Parathyroid adenoma (tissue), 2 donors: ENCODE results near the gene WWOX.

Experiments
- H2AFZ ChIP-seq: fragments of 300-600 bp; sonication (generic); one replicate; pipeline ENCODE4 v1.7.0; 2017; ENCODE audit warnings: antibody characterized with exemption, mild to moderate bottlenecking
- H3K27ac ChIP-seq: fragments of 300-600 bp; sonication (generic); one replicate; pipeline ENCODE4 v1.7.0; 2017
- H3K27me3 ChIP-seq: fragments of 300-600 bp; sonication (generic); one replicate; pipeline ENCODE4 v1.7.0; 2017; ENCODE audit warnings: low read length; ENCODE audit not compliant: control insufficient read depth, insufficient read depth
- H3K36me3 ChIP-seq: fragments of 300-600 bp; sonication (generic); one replicate; pipeline ENCODE4 v1.7.0; 2017; ENCODE audit warnings: low read length; ENCODE audit not compliant: control insufficient read depth, insufficient read depth
- H3K4me1 ChIP-seq: fragments of 300-600 bp; sonication (generic); one replicate; pipeline ENCODE4 v1.7.0; 2017; ENCODE audit warnings: control low read depth
- H3K4me2 ChIP-seq: fragments of 300-600 bp; sonication (generic); one replicate; pipeline ENCODE4 v1.7.0; 2017; ENCODE audit warnings: low read length
- H3K4me3 ChIP-seq: fragments of 300-600 bp; sonication (generic); one replicate; pipeline ENCODE4 v1.7.0; 2017; ENCODE audit warnings: low read depth, low read length
- H3K79me2 ChIP-seq: fragments of 300-600 bp; sonication (generic); one replicate; pipeline ENCODE4 v1.7.0; 2017; ENCODE audit warnings: control low read depth
- H3K9ac ChIP-seq: fragments of 300-600 bp; sonication (generic); one replicate; pipeline ENCODE4 v1.7.0; 2017; ENCODE audit warnings: mild to moderate bottlenecking
- H3K9me3 ChIP-seq: fragments of 300-600 bp; sonication (generic); one replicate; pipeline ENCODE4 v1.7.0; 2017; ENCODE audit warnings: low read length; ENCODE audit not compliant: control insufficient read depth
- TF ChIP-seq, protein P1 (sequence below): fragments of 300-600 bp; sonication (generic); IDR thresholded peaks from one replicate; pipeline ENCODE4 v1.7.0; 2017; ENCODE audit warnings: antibody characterized with exemption, mild to moderate bottlenecking
- donor health status: primary hyperparathyroidism.

Gene WWOX

DNA sequence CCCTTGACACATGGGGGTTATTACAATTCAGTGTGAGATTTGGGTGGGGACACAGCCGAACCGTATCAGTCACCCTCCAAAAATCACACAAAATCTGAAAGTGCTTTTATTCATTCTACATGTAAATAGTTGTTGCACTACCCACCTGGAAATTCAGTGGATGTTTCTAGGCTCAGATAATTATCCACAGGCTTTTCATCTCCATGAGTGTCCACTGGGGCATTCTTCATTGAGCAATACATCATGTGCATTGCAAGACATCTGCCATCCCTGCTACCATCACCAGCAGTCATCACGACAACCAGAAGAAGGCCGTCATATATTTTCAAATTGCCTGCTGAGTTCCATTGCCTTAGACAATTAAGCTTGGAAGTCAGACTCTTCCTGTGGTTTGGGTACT lies 330.8 kb downstream of the WWOX start:
- TF ChIP-seq, protein P1, sequence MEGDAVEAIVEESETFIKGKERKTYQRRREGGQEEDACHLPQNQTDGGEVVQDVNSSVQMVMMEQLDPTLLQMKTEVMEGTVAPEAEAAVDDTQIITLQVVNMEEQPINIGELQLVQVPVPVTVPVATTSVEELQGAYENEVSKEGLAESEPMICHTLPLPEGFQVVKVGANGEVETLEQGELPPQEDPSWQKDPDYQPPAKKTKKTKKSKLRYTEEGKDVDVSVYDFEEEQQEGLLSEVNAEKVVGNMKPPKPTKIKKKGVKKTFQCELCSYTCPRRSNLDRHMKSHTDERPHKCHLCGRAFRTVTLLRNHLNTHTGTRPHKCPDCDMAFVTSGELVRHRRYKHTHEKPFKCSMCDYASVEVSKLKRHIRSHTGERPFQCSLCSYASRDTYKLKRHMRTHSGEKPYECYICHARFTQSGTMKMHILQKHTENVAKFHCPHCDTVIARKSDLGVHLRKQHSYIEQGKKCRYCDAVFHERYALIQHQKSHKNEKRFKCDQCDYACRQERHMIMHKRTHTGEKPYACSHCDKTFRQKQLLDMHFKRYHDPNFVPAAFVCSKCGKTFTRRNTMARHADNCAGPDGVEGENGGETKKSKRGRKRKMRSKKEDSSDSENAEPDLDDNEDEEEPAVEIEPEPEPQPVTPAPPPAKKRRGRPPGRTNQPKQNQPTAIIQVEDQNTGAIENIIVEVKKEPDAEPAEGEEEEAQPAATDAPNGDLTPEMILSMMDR, result no peak
- no peak overlapping the region for H3K9ac ChIP-seq
- no peaks in the 10 kb centered on the region for H3K36me3 ChIP-seq
- no peak overlapping the region for H2AFZ ChIP-seq
- no peaks in the 10 kb centered on the region for H3K27me3 ChIP-seq
- no peaks in the 10 kb centered on the region for H3K79me2 ChIP-seq
- H3K9me3 ChIP-seq, result no peaks in the 10 kb centered on the region
- H3K4me1 ChIP-seq, result no peaks in the 10 kb centered on the region
- H3K4me3 ChIP-seq, result no peak overlapping the region
- no peak overlapping the region for H3K4me2 ChIP-seq
- H3K27ac ChIP-seq, result no peak overlapping the region

DNA sequence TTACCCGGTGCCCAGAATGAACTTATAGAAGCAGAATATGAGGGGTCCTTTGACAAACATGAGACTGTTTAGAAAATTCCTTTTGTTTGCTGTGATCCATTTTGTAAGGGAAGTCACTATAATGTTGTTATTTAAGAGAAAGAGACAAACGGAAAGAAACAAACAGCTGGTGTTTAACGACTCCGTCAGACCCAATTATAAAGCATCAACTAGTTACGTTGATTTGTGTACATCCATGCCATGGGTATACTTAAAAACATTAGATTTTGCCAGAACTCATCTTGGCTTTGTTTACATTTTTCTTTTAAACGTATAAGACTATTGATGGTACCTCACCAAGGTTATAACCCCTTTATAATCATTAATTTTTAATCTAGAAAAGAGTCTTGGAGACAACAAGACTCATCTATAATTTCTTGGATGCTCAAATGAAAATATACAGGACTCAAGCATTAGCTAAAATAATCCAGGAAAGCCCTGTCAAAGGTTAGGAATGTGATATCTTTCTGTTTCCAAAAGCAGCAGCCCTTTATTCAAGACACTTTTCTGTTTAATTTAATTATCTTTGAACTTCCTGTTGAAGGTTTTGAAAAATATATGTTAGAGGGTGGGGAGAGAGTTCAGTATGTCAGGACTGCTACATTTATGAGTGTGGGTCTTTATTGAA lies 331.7 kb downstream of the WWOX start:
- Histone ChIP-seq H3K27me3 (no peaks in the 10 kb centered on the region), H3K9ac (no peak overlapping the region), H3K79me2 (no peaks in the 10 kb centered on the region), H2AFZ (no peak overlapping the region), H3K4me2 (no peak overlapping the region), H3K4me3 (no peak overlapping the region), H3K9me3 (no peaks in the 10 kb centered on the region), H3K27ac (no peak overlapping the region), H3K4me1 (no peaks in the 10 kb centered on the region), H3K36me3 (no peaks in the 10 kb centered on the region)
- TF ChIP-seq, protein P1, result no peak

DNA sequence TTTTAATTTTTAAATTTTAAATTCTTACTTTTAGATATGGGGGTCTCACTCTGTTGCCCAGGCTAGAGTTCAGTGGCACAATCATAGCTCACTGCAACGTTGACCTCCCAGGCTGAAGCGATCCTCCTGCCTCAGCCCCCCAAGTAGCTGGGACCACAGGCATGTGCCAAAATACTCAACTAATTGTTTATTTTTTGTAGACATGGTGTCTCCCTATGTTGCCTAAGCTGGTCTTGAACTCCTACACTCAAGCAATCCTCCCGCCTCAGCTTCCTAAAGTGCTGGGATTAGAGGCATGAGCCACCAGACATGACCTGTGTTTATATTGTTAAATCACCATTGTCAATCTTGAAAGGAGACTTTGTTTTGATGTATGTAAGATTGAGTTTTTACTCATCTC lies 332.2 kb downstream of the WWOX start:
- Histone ChIP-seq H3K79me2 (no peaks in the 10 kb centered on the region), H3K9me3 (no peaks in the 10 kb centered on the region), H3K4me3 (no peak overlapping the region), H3K27me3 (no peaks in the 10 kb centered on the region), H3K4me1 (no peaks in the 10 kb centered on the region), H3K36me3 (no peaks in the 10 kb centered on the region), H3K9ac (no peak overlapping the region), H3K4me2 (no peak overlapping the region), H2AFZ (no peak overlapping the region), H3K27ac (no peak overlapping the region)
- TF ChIP-seq, protein P1, result no peak

DNA sequence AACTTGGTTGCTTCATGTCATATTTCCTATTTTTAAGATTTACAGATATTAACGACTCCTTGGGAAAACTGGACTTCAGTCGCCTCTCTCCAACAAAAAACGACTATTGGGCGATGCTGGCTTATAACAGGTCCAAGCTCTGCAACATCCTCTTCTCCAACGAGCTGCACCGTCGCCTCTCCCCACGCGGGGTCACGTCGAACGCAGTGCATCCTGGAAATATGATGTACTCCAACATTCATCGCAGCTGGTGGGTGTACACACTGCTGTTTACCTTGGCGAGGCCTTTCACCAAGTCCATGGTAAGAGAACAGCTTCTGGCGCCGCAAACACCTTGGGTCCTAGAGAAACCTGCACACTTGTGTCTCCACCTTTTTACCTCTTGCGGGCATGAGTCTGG lies 333.0 kb downstream of the WWOX start:
- TF ChIP-seq, protein P1, result no peak
- Histone ChIP-seq H3K27me3 (no peaks in the 10 kb centered on the region), H3K9me3 (no peaks in the 10 kb centered on the region), H3K27ac (no peak overlapping the region), H2AFZ (no peak overlapping the region), H3K36me3 (no peaks in the 10 kb centered on the region), H3K9ac (no peak overlapping the region), H3K4me2 (no peak overlapping the region), H3K4me1 (no peaks in the 10 kb centered on the region), H3K79me2 (no peaks in the 10 kb centered on the region), H3K4me3 (no peak overlapping the region)

DNA sequence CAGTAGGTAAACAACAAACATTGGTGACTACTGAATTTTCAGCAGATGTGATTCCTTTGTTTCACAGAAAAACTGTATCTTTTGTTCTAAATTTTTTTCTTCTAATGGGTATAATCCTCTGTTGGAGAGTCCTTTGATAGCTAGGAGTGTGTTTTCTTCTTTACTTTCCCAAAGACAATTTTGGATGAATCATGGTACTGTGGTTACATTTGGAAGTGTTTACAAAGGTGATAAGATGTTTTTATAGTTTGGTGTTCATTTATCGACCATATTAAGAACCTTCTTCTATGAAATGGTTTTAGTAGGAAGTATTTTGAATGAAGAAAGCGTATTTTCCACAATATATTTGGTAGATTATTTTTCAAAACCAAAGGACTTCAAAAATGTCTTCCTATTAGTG lies 333.7 kb downstream of the WWOX start:
- TF ChIP-seq, protein P1, result no peak
- no peaks in the 10 kb centered on the region for H3K9me3 ChIP-seq
- no peak overlapping the region for H3K4me2 ChIP-seq
- no peak overlapping the region for H3K27ac ChIP-seq
- H3K9ac ChIP-seq, result no peak overlapping the region
- H3K27me3 ChIP-seq, result no peaks in the 10 kb centered on the region
- no peak overlapping the region for H2AFZ ChIP-seq
- no peaks in the 10 kb centered on the region for H3K36me3 ChIP-seq
- no peak overlapping the region for H3K4me3 ChIP-seq
- H3K4me1 ChIP-seq, result no peaks in the 10 kb centered on the region
- H3K79me2 ChIP-seq, result no peaks in the 10 kb centered on the region
